ENCODE results near the gene SUSD6.

SUSD6 gene

GRCh38 chr14:69662636-69663299 is 51.4 kb downstream of the SUSD6 start:
- H3K36me3 Mint-ChIP-seq (ENCODE audit: low read depth) = peaks cover 63% of the 10 kb centered on the region
- no peak overlapping the region for H3K4me3 Mint-ChIP-seq
- no peaks in the 10 kb centered on the region for H3K27me3 Mint-ChIP-seq
- H3K27ac Mint-ChIP-seq = peak overlapping the region; percentile 38
- peaks cover 98% of the 10 kb centered on the region for H3K4me1 Mint-ChIP-seq (ENCODE audit: low read depth)
- H3K9me3 Mint-ChIP-seq = no peaks in the 10 kb centered on the region

DNA sequence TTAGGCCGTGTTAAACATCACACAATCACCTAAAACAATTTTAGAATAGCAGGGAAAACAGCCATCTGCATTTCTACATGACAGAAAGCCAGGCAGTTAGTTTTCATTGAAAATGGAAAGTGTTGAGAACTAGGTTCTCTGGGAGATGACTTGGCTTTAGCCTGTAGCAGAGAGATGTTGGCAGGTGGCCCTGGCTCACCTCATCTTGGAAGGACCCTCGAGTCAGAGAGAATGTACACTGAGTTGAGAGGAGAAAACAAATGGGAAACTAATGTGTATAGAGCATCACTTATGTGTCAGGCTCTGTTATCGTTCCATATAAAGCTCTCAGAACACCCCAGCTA is 51.9 kb downstream of the SUSD6 start:
- H3K4me3 Mint-ChIP-seq = no peak overlapping the region
- peaks cover 98% of the 10 kb centered on the region for H3K4me1 Mint-ChIP-seq (ENCODE audit: low read depth)
- no peaks in the 10 kb centered on the region for H3K27me3 Mint-ChIP-seq
- H3K9me3 Mint-ChIP-seq = no peaks in the 10 kb centered on the region
- peak overlapping the region; percentile 38 for H3K27ac Mint-ChIP-seq
- H3K36me3 Mint-ChIP-seq (ENCODE audit: low read depth) = peaks cover 62% of the 10 kb centered on the region

- H3K4me1 Mint-ChIP-seq (ENCODE audit: low read depth) = peaks cover 98% of the 10 kb centered on the region
- no peaks in the 10 kb centered on the region for H3K9me3 Mint-ChIP-seq
- peaks cover 52% of the 10 kb centered on the region for H3K36me3 Mint-ChIP-seq (ENCODE audit: low read depth)
- no peaks in the 10 kb centered on the region for H3K27me3 Mint-ChIP-seq
- peak overlapping the region; percentile 75 for H3K27ac Mint-ChIP-seq
- no peak overlapping the region for H3K4me3 Mint-ChIP-seq
These were observed 52.9 kb downstream of the SUSD6 start for GRCh38 chr14:69664265-69664664.

GRCh38 chr14:69664865-69665526 is 53.6 kb downstream of the SUSD6 start:
- Mint-ChIP-seq H3K27me3 (no peaks in the 10 kb centered on the region), H3K4me1 (ENCODE audit: low read depth) (peaks cover 98% of the 10 kb centered on the region), H3K9me3 (no peaks in the 10 kb centered on the region), H3K27ac (peak overlapping the region; percentile 75), H3K4me3 (no peak overlapping the region), H3K36me3 (ENCODE audit: low read depth) (peaks cover 51% of the 10 kb centered on the region)

- H3K27ac Mint-ChIP-seq = peak overlapping the region; percentile 41
- H3K36me3 Mint-ChIP-seq (ENCODE audit: low read depth) = peaks cover 50% of the 10 kb centered on the region
- no peaks in the 10 kb centered on the region for H3K9me3 Mint-ChIP-seq
- peaks cover 98% of the 10 kb centered on the region for H3K4me1 Mint-ChIP-seq (ENCODE audit: low read depth)
- H3K27me3 Mint-ChIP-seq = no peaks in the 10 kb centered on the region
- no peak overlapping the region for H3K4me3 Mint-ChIP-seq
These were observed 54.2 kb downstream of the SUSD6 start for GRCh38 chr14:69665631-69666030.

DNA sequence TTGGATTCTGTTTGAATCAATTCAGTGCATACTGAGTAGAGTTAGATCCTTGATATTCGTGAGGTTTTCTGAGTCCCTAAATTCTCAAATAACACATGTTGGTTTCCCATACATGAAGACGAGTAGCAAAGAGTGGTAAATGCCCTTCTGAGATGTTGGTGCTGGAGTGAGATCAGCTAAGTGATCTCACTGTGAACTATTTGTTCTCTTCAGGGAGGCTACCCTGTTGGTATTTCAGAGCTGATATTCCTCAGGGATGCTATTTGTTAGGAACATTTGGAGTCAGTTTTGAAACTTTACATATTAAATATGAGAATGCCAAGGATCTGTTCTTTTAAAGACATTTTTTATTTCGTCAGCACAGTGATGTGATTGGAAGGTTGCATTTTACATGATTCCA is 54.7 kb downstream of the SUSD6 start:
- peaks cover 98% of the 10 kb centered on the region for H3K4me1 Mint-ChIP-seq (ENCODE audit: low read depth)
- H3K4me3 Mint-ChIP-seq = no peak overlapping the region
- no peaks in the 10 kb centered on the region for H3K27me3 Mint-ChIP-seq
- H3K9me3 Mint-ChIP-seq = no peaks in the 10 kb centered on the region
- peaks cover 51% of the 10 kb centered on the region for H3K36me3 Mint-ChIP-seq (ENCODE audit: low read depth)
- H3K27ac Mint-ChIP-seq = no peak overlapping the region

GRCh38 chr14:69666690-69667211 is 55.4 kb downstream of the SUSD6 start:
- no peaks in the 10 kb centered on the region for H3K9me3 Mint-ChIP-seq
- H3K4me3 Mint-ChIP-seq = no peak overlapping the region
- peaks cover 54% of the 10 kb centered on the region for H3K36me3 Mint-ChIP-seq (ENCODE audit: low read depth)
- peak overlapping the region; percentile 56 for H3K27ac Mint-ChIP-seq
- no peaks in the 10 kb centered on the region for H3K27me3 Mint-ChIP-seq
- H3K4me1 Mint-ChIP-seq (ENCODE audit: low read depth) = peaks cover 98% of the 10 kb centered on the region

DNA sequence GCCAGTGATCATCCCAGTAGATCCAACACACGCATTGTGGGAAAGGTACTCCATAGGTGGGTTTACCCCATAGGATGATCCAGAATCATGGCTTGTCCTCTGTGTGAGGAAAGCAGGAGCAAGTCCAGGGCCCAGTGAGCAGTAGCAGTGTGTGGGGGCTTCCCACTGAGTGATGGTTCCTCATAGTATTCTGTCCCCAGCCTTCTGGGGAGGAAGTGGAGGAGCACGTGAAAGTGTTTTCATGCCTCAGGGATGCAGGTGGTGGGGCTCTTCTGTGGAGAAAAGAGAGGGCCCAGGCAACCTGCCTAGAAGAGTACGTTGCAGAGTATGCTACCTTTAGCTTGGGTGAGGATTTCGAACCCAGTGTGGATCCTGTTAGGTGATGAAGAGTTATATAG is 56.5 kb downstream of the SUSD6 start:
- Mint-ChIP-seq H3K4me1 (ENCODE audit: low read depth) (peaks cover 98% of the 10 kb centered on the region), H3K27ac (peak overlapping the region; percentile 92), H3K4me3 (peak overlapping the region; percentile 45), H3K9me3 (no peaks in the 10 kb centered on the region), H3K27me3 (no peaks in the 10 kb centered on the region), H3K36me3 (ENCODE audit: low read depth) (peaks cover 46% of the 10 kb centered on the region)

- Mint-ChIP-seq H3K4me3 (no peak overlapping the region), H3K36me3 (ENCODE audit: low read depth) (peaks cover 33% of the 10 kb centered on the region), H3K27me3 (no peaks in the 10 kb centered on the region), H3K27ac (peak overlapping the region; percentile 5), H3K9me3 (no peaks in the 10 kb centered on the region), H3K4me1 (ENCODE audit: low read depth) (peaks cover 98% of the 10 kb centered on the region)
These were observed 58.0 kb downstream of the SUSD6 start for GRCh38 chr14:69669375-69669774.

DNA sequence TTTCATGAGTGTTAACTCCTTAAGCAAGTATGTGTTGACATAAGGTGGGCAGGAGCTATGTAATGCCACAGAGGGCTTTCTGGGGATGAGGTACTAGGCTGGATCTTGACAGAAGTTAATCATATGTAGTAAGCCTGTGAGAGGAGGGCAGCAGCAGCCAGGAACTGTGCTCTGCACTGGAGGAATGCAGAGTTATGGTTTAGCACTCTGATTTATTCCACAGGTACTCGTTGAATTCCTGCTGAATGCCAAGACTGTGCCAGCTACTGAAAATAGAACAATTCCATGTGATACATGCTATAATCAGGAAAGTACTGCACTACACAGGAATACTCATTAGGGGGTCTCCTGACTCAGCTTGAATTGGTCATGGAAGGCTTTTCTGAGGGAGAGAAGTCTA is 58.7 kb downstream of the SUSD6 start:
- no peaks in the 10 kb centered on the region for H3K27me3 Mint-ChIP-seq
- H3K4me3 Mint-ChIP-seq = no peak overlapping the region
- H3K9me3 Mint-ChIP-seq = no peaks in the 10 kb centered on the region
- H3K27ac Mint-ChIP-seq = no peak overlapping the region
- peaks cover 98% of the 10 kb centered on the region for H3K4me1 Mint-ChIP-seq (ENCODE audit: low read depth)
- H3K36me3 Mint-ChIP-seq (ENCODE audit: low read depth) = peaks cover 32% of the 10 kb centered on the region

DNA sequence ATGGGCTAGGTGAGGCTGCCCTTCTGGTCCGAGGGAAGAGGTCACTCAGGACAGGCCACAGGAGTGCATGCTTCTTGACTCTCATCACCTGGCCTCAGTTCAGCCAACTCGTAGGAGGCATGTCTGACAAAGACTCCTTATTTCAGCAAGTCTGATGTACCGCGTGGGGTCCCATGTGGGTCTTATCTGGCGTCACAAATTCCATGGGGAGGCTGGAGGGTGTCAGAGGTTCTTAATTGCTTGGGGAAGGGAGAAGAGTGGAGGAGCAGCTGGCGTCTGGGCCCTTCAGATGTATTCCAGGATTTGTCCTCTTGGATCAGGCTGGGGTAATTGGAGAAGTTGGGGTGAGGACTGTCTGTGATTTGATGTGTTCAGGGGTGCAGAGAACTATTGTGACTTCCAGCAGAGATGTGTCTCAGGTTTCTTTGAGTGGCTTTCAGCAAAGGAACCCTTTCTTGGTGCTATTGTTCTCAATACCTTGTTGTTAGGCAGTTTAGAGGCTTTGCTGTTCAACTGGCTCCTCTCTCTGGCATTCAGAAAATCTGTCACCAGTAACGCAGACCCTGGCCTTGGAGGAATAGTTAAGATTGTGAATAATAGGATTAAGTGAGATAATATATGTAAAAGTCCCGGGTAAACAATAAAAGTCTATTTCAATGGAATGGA is 60.1 kb downstream of the SUSD6 start:
- H3K4me3 Mint-ChIP-seq = no peak overlapping the region
- no peaks in the 10 kb centered on the region for H3K9me3 Mint-ChIP-seq
- peak overlapping the region; percentile 38 for H3K27ac Mint-ChIP-seq
- peaks cover 32% of the 10 kb centered on the region for H3K36me3 Mint-ChIP-seq (ENCODE audit: low read depth)
- H3K4me1 Mint-ChIP-seq (ENCODE audit: low read depth) = peaks cover 98% of the 10 kb centered on the region
- no peaks in the 10 kb centered on the region for H3K27me3 Mint-ChIP-seq

- Mint-ChIP-seq H3K36me3 (ENCODE audit: low read depth) (peaks cover 32% of the 10 kb centered on the region), H3K27ac (peak overlapping the region; percentile 32), H3K4me3 (no peak overlapping the region), H3K27me3 (no peaks in the 10 kb centered on the region), H3K9me3 (no peaks in the 10 kb centered on the region), H3K4me1 (ENCODE audit: low read depth) (peaks cover 98% of the 10 kb centered on the region)
These were observed 61.0 kb downstream of the SUSD6 start for GRCh38 chr14:69672356-69672755.

DNA sequence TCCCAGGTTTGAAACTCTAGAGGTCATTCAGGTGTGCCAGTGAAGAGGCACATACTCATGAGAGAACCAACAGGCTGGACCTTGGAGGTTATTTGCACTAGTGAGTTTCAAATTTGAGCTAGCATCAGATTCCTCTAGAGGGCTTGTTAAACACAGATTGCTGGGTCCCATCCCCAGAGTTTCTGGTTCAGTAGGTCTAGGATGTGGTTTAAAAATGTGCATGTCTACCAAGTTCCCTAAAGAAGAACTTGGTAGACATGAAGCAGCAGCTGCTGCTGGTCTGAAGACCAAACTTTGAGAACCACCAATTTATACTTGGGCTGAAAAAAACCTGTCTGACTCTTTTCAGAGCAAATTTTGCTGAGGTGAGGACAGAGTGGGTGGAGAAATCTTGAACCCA is 61.7 kb downstream of the SUSD6 start:
- Mint-ChIP-seq H3K4me1 (ENCODE audit: low read depth) (peaks cover 91% of the 10 kb centered on the region), H3K27ac (peak overlapping the region; percentile 97), H3K9me3 (no peaks in the 10 kb centered on the region), H3K27me3 (no peaks in the 10 kb centered on the region), H3K36me3 (ENCODE audit: low read depth) (peaks cover 25% of the 10 kb centered on the region), H3K4me3 (peak overlapping the region; percentile 51)

DNA sequence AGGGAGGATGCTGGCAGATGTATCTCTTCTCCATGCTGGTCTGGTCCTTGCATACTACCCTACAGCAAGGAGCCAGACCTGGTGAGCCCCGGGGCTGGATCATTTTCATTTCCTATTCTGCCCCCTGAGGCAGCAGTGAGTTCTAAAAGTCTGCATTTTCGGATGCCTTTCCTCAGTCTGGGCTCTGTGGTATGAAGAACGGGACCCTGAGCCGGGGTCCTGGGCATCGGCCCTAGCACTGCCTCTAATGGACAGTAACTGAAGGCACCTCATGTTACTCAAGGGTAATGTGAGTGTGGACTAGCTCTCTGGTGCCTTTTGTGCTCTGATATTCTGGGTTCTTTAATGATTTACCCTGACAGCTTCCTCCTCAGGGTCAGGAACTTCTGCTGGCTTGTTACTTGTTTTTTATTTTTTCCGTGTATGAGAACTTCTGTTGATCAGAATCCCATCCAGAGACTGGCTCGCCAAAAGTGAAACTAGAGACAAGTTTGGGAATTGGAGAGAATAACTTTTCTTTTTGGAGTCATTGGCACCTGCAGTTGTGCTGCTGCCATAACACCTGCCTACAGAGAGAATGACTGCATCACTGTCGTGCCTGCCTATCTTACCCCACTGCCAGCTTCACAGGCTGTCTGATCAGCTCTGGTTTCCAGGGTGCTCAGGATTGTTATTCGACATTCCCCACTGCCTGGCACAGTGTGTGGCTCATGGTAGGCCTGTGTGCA is 62.3 kb downstream of the SUSD6 start:
- Mint-ChIP-seq H3K27ac (peak overlapping the region; percentile 97), H3K9me3 (no peaks in the 10 kb centered on the region), H3K4me1 (ENCODE audit: low read depth) (peaks cover 85% of the 10 kb centered on the region), H3K4me3 (peak overlapping the region; percentile 51), H3K36me3 (ENCODE audit: low read depth) (peaks cover 25% of the 10 kb centered on the region), H3K27me3 (no peaks in the 10 kb centered on the region)

Data from stimulated activated naive CD8-positive, alpha-beta T cell treated with anti-CD3 and anti-CD28 coated beads, Interleukin-15, Interleukin-2, amounts not matched to agents 100 ng/mL and 50 ng/mL, for 24 hours (primary cell).